Fibroblast of pulmonary artery (primary cell): Measurements from ENCODE around the gene HBS1L.

Experiments used
- DNase-seq: peaks from one replicate; pipeline ENCODE4 v3.0.0-alpha.2; 2010; ENCODE audit warnings: low read depth
- H3K4me3 ChIP-seq: replicated peaks from 2 replicates; pipeline ENCODE4 v1.5.1; 2011; ENCODE audit warnings: low read depth, mild to moderate bottlenecking, control low read depth, low read length, moderate library complexity
- CTCF ChIP-seq: IDR thresholded peaks from 2 replicates; pipeline ENCODE4 v1.5.1; 2011; ENCODE audit warnings: mild to moderate bottlenecking, control low read depth, low read length, inconsistent platforms; ENCODE audit errors: missing control alignments

The HBS1L gene

GRCh38 chr6:134962421-134962820 lies 92.2 kb downstream of the HBS1L start:
- DNase-seq = no peak
- no peak overlapping the region for H3K4me3 ChIP-seq
- no peak for TF ChIP-seq CTCF

- DNase-seq = no peak
- no peak for TF ChIP-seq CTCF
These were observed 93.3 kb downstream of the HBS1L start for GRCh38 chr6:134961366-134961765.

GRCh38 chr6:134959603-134960002 lies 95.0 kb downstream of the HBS1L start:
- no peak overlapping the region for H3K4me3 ChIP-seq
- TF ChIP-seq CTCF = no peak
- no peak for DNase-seq

More at GRCh38 chr6:134961366-134961765, 93.3 kb downstream of the HBS1L start:
- no peak overlapping the region for H3K4me3 ChIP-seq

- DNase-seq = peak; percentile 26
- no peak for TF ChIP-seq CTCF
- H3K4me3 ChIP-seq = no peak overlapping the region
These were observed 97.9 kb downstream of the HBS1L start for GRCh38 chr6:134956676-134957075.

GRCh38 chr6:134956032-134956431 lies 98.6 kb downstream of the HBS1L start:
- no peak for TF ChIP-seq CTCF
- DNase-seq = no peak

GRCh38 chr6:134954272-134955000 lies 100.2 kb downstream of the HBS1L start:
- H3K4me3 ChIP-seq = no peak overlapping the region
- TF ChIP-seq CTCF = no peak
- DNase-seq = no peak

More at GRCh38 chr6:134956032-134956431, 98.6 kb downstream of the HBS1L start:
- H3K4me3 ChIP-seq = no peak overlapping the region
